Activated naive CD8-positive, alpha-beta T cell (primary cell): Measurements from ENCODE around the gene ADCYAP1R1.

Source experiments
- H3K27ac Mint-ChIP-seq: one replicate; pipeline ENCODE4 v1.8.0; 2021; ENCODE audit warnings: mixed read lengths
- H3K27me3 Mint-ChIP-seq: one replicate; pipeline ENCODE4 v1.8.0; 2021; ENCODE audit warnings: mixed read lengths
- H3K36me3 Mint-ChIP-seq: one replicate; pipeline ENCODE4 v1.8.0; 2021; ENCODE audit warnings: mixed read lengths
- H3K4me1 Mint-ChIP-seq: one replicate; pipeline ENCODE4 v1.8.0; 2021; ENCODE audit warnings: low read depth, mixed read lengths
- H3K4me3 Mint-ChIP-seq: one replicate; pipeline ENCODE4 v1.8.0; 2021; ENCODE audit warnings: mild to moderate bottlenecking, mixed read lengths
- H3K9me3 Mint-ChIP-seq: one replicate; pipeline ENCODE4 v1.8.0; 2021; ENCODE audit warnings: low read depth, mixed read lengths

Gene ADCYAP1R1

DNA sequence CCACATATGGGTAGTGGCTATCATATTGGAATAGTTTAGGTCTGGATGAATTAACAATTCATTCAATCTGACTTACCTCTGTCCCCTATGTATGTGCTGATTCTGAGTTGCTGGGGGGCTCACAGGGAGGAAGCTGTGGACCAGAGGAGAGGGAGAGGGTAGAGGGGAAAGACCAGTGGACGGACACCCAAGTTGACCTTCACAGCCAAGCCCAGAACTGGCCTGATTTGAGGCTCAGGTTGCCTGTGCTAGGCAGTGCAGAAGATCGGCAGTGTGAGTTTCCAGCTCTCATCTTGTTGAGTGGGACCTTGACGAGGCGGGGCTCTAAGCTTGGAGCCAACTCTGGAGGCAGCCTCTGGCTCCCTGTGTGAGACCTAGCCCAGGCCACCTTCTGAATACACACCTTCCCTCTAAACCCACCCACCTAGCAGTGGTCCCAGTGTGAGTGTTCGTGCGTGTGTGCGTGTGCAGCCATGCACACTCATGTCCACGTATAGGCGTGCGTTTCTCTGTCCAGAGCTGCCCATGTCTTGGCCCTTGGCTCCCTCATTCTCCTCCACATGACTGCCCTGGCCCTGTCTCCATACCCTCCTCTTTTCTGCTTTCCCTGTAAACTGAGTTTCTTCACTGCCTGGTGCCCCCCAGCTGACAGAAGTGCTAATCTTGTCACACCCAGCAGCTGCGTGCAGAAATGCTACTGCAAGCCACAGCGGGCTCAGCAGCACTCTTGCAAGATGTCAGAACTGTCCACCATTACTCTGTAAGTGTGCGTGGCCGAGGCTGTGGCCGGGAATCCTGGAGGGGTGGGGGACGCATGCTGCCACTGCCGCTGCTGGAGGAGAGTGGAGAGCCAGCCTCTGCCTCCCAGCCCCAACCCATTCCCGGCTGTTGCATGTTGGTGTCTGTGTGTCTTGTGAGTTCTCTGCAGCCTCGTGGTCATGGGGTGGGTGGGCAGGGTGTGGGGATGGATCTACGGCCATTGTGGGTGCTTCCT lies 47.6 kb downstream of the ADCYAP1R1 start:
- Mint-ChIP-seq H3K36me3 (no peaks in the 10 kb centered on the region), H3K4me1 (no peaks in the 10 kb centered on the region), H3K27ac (no peak overlapping the region), H3K9me3 (no peaks in the 10 kb centered on the region), H3K27me3 (peaks cover 3% of the 10 kb centered on the region), H3K4me3 (no peak overlapping the region)

- no peaks in the 10 kb centered on the region for H3K9me3 Mint-ChIP-seq
- H3K27ac Mint-ChIP-seq, result no peak overlapping the region
- H3K4me1 Mint-ChIP-seq, result no peaks in the 10 kb centered on the region
- no peak overlapping the region for H3K4me3 Mint-ChIP-seq
- H3K36me3 Mint-ChIP-seq, result no peaks in the 10 kb centered on the region
- peaks cover 3% of the 10 kb centered on the region for H3K27me3 Mint-ChIP-seq
Observed at GRCh38 chr7:31100445-31100844, 48.3 kb downstream of the ADCYAP1R1 start.

- H3K27me3 Mint-ChIP-seq, result peaks cover 3% of the 10 kb centered on the region
- no peak overlapping the region for H3K4me3 Mint-ChIP-seq
- H3K36me3 Mint-ChIP-seq, result no peaks in the 10 kb centered on the region
- H3K9me3 Mint-ChIP-seq, result no peaks in the 10 kb centered on the region
- no peaks in the 10 kb centered on the region for H3K4me1 Mint-ChIP-seq
- H3K27ac Mint-ChIP-seq, result no peak overlapping the region
Observed at GRCh38 chr7:31100871-31101270, 48.8 kb downstream of the ADCYAP1R1 start.

GRCh38 chr7:31101544-31101943 lies 49.4 kb downstream of the ADCYAP1R1 start:
- Mint-ChIP-seq H3K9me3 (no peaks in the 10 kb centered on the region), H3K36me3 (no peaks in the 10 kb centered on the region), H3K4me3 (no peak overlapping the region), H3K27me3 (peaks cover 3% of the 10 kb centered on the region), H3K4me1 (no peaks in the 10 kb centered on the region), H3K27ac (no peak overlapping the region)

DNA sequence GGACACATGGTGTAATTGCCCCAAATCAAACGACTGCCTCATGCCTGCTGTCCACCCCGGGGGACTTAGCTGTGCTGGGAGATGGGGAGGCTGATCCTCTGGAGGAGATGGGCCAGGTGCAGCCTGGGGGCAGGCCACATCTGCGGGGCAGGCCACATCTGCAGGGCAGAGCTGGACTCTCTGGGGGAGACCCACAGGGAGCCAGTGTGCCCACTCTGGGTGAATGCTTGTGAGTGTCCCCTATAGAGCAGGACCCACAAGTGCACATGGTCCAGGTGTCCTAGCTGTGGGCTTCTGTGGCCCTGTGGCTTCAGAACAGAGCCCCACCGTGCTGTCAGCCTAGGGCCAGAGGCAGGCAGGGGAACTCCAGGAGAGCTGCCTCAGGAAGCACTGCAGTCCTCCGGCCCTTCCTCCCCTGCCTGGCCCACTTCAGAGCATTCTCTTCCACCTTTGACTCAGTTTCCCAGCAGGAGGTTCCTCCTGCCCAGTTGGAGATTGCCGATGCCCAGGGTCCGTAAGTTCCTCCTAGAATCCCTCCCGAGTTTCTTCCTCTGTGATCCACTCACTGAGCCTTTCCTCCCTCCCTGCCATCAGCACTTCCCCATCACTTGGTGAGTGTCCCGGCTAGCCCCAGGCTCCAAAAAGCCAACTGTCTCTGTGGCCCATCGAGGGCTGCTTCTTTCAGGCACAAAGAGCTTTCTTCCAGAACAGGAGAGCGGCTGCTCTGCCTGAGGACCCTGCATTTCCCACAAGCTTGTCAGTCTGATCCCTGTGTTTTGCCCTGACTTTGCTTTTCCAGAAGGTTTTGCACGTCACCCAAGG lies 50.3 kb downstream of the ADCYAP1R1 start:
- H3K4me1 Mint-ChIP-seq, result no peaks in the 10 kb centered on the region
- H3K4me3 Mint-ChIP-seq, result no peak overlapping the region
- H3K36me3 Mint-ChIP-seq, result no peaks in the 10 kb centered on the region
- no peak overlapping the region for H3K27ac Mint-ChIP-seq
- H3K9me3 Mint-ChIP-seq, result no peaks in the 10 kb centered on the region
- H3K27me3 Mint-ChIP-seq, result peaks cover under 1% of the 10 kb centered on the region

- Mint-ChIP-seq H3K4me1 (no peaks in the 10 kb centered on the region), H3K36me3 (no peaks in the 10 kb centered on the region), H3K4me3 (no peak overlapping the region), H3K9me3 (no peaks in the 10 kb centered on the region), H3K27me3 (no peaks in the 10 kb centered on the region), H3K27ac (no peak overlapping the region)
Observed at GRCh38 chr7:31102973-31103850, 51.1 kb downstream of the ADCYAP1R1 start.

- Mint-ChIP-seq H3K9me3 (no peaks in the 10 kb centered on the region), H3K4me1 (no peaks in the 10 kb centered on the region), H3K4me3 (no peak overlapping the region), H3K27ac (no peak overlapping the region), H3K36me3 (no peaks in the 10 kb centered on the region), H3K27me3 (no peaks in the 10 kb centered on the region)
Observed at GRCh38 chr7:31104361-31105255, 52.5 kb downstream of the ADCYAP1R1 start.

DNA sequence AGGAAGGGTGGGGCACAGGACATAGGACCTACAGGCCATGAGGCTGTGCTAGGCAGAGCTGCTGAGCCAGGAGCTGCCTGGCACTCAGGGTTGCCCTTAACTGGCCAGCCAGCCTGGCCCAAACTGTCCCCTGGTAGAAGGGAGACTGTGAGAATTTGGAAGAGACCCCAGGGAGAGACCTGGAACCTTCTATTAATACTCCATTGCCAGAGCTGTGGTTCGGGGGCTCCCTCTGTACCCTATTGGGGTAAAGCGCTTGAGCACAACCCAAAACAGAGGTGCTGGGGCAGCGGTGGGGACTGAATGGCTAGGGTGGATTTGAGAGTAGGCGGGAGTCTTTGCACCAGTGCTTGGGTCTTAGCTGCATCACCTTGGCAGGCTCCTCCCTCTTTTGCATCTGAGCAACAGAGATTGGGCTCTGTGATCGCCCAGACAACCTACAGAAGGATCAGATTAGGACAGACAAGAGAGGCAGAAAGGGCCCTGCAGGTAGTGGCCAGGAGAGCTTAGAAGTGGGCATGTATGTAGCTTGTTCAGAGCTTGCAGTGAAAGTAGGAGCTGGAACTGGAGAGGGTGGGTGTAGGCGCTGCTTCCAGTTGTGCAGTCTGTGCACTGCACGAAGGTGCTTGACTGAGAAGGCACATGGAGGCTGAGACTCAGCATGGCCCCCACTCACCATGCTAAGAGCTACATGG lies 53.3 kb downstream of the ADCYAP1R1 start:
- Mint-ChIP-seq H3K4me3 (no peak overlapping the region), H3K9me3 (no peaks in the 10 kb centered on the region), H3K36me3 (no peaks in the 10 kb centered on the region), H3K4me1 (no peaks in the 10 kb centered on the region), H3K27ac (no peak overlapping the region), H3K27me3 (no peaks in the 10 kb centered on the region)

DNA sequence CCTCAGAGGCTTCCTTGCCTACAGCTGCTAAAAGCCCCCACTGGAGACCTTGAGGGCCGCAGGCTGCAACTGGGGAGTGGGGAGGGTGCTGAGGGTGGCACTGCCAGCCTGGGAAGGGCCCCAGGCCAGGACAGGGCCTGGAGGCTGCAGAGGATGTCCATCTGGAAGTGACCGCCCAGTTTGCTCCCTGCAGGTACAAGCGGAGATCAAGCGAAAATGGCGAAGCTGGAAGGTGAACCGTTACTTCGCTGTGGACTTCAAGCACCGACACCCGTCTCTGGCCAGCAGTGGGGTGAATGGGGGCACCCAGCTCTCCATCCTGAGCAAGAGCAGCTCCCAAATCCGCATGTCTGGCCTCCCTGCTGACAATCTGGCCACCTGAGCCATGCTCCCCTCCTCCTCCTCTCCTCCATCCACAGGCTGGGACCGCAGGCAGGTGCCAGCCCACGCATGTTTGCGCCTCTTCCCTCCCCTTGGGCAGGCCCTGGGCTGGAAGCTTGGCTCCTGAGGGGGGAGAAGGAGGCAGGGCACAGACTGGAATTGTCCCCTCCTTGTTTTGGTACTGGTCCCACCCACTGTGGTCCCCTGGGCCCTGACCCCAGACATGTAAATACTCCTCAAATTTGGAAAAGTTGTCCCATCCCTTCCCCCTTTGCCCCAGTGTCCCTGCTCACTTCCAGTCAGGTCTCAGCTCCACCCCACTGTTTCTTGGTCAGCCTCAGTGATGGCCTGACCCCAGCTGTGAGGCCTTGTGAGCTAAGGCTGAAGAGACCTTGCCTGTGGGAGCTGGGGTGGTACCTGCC lies 54.4 kb downstream of the ADCYAP1R1 start:
- Mint-ChIP-seq H3K4me1 (no peaks in the 10 kb centered on the region), H3K27ac (no peak overlapping the region), H3K36me3 (no peaks in the 10 kb centered on the region), H3K4me3 (no peak overlapping the region), H3K27me3 (no peaks in the 10 kb centered on the region), H3K9me3 (no peaks in the 10 kb centered on the region)

GRCh38 chr7:31107106-31108090 lies 55.3 kb downstream of the ADCYAP1R1 start:
- H3K27me3 Mint-ChIP-seq, result no peaks in the 10 kb centered on the region
- no peaks in the 10 kb centered on the region for H3K36me3 Mint-ChIP-seq
- H3K27ac Mint-ChIP-seq, result no peak overlapping the region
- H3K9me3 Mint-ChIP-seq, result no peaks in the 10 kb centered on the region
- no peak overlapping the region for H3K4me3 Mint-ChIP-seq
- no peaks in the 10 kb centered on the region for H3K4me1 Mint-ChIP-seq

GRCh38 chr7:31108097-31108657 lies 56.1 kb downstream of the ADCYAP1R1 start:
- no peaks in the 10 kb centered on the region for H3K27me3 Mint-ChIP-seq
- no peaks in the 10 kb centered on the region for H3K9me3 Mint-ChIP-seq
- no peak overlapping the region for H3K27ac Mint-ChIP-seq
- no peak overlapping the region for H3K4me3 Mint-ChIP-seq
- no peaks in the 10 kb centered on the region for H3K36me3 Mint-ChIP-seq
- no peaks in the 10 kb centered on the region for H3K4me1 Mint-ChIP-seq

GRCh38 chr7:31109751-31110150 lies 57.6 kb downstream of the ADCYAP1R1 start:
- Mint-ChIP-seq H3K9me3 (no peaks in the 10 kb centered on the region), H3K4me1 (no peaks in the 10 kb centered on the region), H3K27me3 (no peaks in the 10 kb centered on the region), H3K27ac (no peak overlapping the region), H3K4me3 (no peak overlapping the region), H3K36me3 (no peaks in the 10 kb centered on the region)
